GM08714 (cell line): ENCODE data around the gene SMAGP.
A peak's percentile ranks its signal among the peaks of the same experiment; 100 is the strongest.
"Not testable (repeated sequence)": the region's sequence is repeated elsewhere in the genome, so short reads cannot be mapped to it uniquely, and the experiment has no call there.

Source experiments
- H3K4me3 ChIP-seq: fragments of 200-500 bp; sonication (Bioruptor generic); 2 replicates; pipeline ENCODE4 v1.5.1; 2014; ENCODE audit warnings: mild to moderate bottlenecking, low read length, inconsistent platforms
- ZNF274 ChIP-seq: IDR thresholded peaks from 2 replicates; pipeline ENCODE4 v1.6.1; 2012; ENCODE audit warnings: mild to moderate bottlenecking, low read depth, low read length

SMAGP gene, protein sequence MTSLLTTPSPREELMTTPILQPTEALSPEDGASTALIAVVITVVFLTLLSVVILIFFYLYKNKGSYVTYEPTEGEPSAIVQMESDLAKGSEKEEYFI

DNA sequence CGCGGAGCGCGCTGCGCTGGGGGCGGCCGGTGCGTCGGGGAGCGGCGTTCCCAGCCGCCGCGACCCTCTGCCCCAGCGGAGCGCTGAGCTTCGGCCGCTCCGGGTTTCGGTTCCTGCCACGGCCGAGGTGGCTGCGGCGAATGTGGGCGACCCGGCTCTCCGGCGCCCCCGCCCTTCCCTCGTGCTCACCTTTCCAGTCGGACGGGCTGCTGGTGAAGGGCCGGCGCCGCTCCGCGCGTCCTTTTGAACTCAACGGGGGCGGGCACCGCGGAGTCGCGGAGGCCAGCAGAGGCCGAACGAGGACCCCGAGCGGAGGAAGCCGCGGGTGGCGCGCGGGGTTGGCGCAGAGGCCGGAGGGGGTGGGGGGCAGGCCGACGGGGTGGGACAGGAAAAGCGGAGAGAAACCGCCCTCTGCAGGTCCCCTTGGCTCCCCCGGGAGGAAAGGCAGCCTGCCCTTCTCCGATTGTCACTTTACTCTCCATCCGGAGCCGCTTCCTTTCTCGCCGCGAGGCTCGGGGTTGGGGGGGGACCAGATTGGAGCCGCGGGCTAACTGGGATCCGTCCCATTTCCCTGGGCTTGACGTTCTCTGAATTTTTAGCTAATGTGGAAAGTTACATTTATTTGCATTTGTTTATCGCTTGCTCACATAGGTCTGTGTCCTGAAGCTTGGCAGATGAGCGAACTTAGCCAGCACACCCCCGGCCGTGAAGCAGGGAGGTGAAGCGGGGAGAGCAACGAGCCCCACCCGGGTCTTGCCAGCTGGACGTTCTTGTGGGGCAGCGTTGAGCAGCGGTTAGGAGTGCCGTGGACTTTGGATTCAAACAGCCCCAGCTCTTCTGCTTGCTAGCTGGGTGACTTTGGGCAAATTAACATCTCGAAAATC, at the start of gene SMAGP:
Gene SMAGP (minus strand): TSS at position 349 of the 884 bp plus-strand sequence. CDS start 1,137 bp downstream, outside the sequence.
- H3K4me3 ChIP-seq: peak within 1 kb of the TSS; percentile 51
- no peak for TF ChIP-seq ZNF274

DNA sequence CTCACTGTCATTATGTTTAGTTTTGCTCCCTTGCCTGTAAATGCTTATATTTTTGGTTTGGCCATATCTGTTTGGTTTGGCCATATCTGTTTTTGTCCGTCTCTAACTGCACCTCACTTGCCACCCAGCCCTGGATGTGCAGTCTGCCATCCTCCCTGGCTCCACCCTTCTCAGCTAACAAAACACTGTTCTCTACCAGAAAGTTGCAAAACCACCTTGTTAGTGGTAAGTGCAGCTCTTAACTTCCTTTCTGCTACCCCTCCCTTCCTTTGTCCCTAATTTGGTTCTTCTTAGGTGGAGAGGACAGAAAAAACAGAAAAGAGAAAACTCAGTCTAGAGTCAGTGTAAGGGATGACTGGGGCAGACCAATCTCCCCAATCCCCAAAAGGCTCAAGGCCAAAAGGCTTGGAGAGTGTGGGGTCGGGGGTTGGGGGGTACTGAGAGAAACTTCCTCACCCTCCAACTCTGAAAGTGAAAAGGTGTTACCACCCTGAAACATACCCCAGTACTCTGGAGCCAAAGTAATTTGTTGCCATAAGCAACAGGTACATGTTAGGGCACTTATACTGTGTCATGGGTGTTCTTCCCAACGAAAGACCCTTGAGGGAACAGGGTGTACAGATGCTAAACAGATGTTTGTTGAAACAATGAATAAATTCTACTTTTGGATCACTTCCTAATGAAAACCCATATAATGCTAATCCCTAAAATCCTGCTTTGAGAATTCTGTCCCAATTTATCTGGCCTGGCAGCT, 48.8 kb upstream of the SMAGP start:
- TF ChIP-seq ZNF274: no peak

DNA sequence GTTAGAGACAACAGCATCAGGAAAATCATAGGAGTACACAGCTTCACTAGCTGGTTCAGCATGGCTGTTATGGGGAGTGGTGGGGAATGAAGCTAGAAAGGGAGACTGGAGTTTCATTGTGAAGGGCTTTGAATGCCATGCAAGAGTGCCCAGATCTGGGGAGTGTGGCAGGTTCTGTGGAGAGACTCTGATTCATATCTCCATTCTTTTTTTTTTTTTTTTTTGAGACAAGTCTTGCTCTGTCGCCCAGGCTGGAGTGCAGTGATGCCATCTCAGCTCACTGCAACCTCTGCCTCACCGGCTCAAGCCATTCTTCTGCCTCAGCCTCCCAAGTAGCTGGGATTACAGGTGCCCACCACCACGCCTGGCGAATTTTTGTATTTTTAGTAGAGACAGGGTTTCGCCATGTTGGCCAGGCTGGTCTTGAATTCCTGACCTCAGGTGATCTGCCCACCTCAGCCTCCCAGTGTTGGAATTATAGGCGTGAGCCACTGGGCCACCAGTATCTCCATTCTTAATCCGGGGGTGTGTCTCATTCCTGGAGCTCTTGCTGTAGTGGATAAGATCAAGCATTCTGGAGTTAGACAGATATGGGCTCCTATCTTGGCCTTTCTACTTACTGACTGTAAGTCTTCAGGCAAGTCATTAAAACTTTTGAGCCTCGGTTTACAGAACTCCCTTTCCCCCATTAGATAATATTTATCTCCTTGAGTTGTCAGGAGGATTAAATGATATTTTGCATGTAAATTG, 48.0 kb upstream of the SMAGP start:
- H3K4me3 ChIP-seq: not testable (repeated sequence)

More for the DNA sequence above, 48.8 kb upstream of the SMAGP start:
- H3K4me3 ChIP-seq: peak overlapping the region; percentile 9; the same call in 1 of the 2 replicates

DNA sequence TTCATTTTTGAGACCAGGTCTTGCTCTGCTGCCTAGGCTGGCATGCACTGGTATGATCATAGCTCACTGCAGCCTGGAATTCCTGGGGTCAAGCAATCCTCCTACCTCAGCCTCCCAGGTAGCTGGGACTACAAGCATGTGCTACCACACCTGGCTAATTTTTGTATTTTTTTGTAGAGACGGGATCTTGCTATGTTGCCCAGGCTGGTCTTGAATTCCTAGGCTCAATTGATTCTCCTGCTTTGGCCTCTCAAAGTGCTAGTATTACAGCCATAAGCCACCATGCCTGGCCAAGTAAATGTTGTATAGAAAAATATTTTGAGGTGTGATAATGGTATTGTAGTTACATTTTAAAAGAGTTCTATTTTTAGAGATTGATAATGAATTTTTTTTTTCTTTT, 41.2 kb upstream of the SMAGP start:
- no peak for TF ChIP-seq ZNF274
- H3K4me3 ChIP-seq: no peak overlapping the region

DNA sequence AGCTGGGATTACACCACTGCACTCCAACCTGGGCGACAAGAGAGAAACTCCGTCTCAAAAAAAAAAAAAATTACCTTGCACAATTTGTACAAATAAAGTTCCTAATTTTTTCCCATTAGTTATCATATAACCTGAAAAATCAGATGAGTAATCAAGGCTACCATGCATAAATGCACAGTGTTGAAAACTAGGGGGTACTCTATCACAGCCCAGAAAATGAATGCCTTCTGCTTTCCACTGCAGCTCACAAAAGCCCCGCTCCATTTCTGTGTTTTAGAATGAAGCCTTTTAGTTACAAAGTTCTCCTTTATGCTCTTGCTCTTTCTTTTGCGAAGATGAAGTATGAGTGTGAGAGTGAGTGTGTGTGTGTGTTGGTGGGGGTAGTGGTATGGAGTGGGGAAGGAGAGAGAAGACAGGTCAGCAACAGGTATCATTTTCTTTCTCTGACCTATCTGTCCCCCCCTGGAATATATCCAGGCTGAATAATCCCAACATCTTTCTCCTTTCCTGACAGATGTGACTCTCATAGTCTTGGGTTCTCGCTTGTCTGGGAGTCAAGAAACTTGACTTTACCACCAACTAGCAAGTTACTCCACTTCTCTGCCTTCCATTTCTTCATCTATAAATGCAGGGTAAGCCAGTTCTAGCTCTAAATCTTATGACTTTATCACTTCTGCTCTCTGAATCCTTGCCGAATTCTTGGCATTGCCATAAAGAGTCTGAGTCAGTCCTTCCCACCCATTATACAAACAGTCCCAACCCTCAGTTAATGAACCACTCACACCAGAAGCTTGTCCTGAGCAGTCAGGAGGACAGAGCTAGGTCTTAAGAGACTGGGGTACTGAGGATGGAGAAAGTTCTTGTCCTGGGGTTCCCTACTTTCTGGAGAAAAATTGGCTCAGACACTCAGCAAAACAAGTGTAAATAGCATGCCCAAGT, 37.7 kb upstream of the SMAGP start:
- H3K4me3 ChIP-seq: no peak overlapping the region
- TF ChIP-seq ZNF274: no peak

DNA sequence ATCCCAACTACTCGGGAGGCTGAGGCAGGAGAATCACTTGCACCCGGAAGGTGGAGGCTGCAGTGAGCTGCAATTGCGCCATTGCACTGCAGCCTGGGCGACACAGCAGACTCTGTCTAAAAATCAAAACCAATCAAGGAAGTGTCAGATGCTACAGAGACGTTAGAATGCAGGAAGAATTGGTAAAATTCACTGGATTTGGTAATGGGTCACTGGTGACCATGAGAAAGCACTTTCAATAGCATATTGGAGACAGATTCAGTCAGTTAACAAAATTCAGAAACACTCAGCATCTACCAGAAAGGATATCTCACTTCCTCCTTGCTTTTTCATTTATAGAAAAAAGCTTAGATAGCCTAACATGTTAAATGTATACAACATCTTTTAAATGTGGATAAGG, 36.3 kb upstream of the SMAGP start:
- no peak for TF ChIP-seq ZNF274
- no peak overlapping the region for H3K4me3 ChIP-seq

DNA sequence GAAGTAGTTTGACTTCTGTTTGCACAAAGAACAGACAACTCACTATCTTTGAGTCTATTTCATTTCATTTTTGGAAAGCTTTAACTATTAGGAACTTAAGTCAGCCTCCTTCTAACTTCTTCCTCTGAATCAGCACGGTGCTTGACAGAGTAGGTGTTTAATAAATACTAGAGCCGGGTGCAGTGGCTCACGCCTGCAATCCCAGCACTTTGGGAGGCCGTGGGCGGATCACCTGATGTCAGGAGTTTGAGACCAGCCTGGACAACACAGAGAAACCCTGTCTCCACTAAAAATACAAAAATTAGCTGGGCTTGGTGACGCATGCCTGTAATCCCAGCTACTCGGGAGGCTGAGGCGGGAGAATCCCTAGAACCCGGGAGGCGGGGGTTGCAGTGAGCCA, 30.6 kb upstream of the SMAGP start:
- not testable (repeated sequence) for H3K4me3 ChIP-seq

DNA sequence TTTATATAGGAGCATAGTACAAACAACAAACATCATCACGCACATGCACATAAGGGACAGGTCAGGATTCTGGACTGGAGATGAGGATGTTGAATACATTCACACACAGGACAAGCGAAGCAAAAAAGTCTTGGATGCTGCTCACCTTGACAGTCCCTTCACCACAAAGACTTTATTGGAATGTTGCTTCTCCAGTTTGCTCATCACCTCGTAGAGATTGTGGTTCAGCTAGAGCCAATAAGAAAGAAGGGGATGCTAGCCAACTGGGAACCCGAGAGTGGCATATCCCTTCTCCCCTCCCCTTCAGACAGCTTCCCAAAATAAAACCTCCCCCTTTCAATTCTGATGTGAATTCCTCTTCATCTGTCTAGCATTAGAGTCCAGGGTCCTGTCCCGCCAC, 25.4 kb upstream of the SMAGP start:
- no peak overlapping the region for H3K4me3 ChIP-seq
- no peak for TF ChIP-seq ZNF274

DNA sequence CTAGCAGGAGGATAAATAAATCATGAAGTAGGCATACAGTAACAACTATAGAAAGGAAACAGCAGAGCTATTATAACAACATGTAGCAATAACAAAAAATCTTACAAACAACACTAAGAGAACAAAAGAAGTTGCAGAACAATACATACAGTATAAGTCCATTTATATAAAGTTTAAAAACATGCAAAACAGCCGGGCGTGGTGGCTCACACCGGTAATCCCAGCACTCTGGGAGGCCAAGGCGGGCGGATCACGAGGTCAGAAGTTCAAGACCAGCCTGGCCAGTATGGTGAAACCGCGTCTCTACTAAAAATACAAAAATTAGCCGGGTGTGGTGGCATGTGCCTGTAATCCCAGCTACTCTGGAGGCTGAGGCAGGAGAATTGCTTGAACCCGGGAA, 23.9 kb upstream of the SMAGP start:
- not testable (repeated sequence) for H3K4me3 ChIP-seq

DNA sequence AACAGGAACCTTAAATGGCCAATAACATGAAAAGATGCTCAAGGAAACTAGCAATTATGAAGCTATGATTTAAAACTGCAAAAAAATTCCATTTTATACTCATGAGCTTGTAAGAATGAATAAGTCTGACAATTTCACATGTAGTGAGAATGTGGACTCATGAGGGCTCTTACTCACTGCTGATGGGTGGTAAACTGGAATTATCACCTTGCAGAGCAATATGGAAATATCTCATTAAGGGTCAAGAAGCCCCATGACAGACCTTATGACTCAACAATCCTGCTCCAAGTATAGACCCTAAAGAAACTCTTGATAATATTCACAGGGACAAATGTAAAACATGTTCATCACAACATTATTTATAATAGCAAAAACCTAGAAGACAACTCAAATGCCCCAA, 23.5 kb upstream of the SMAGP start:
- H3K4me3 ChIP-seq: no peak overlapping the region
- TF ChIP-seq ZNF274: no peak

DNA sequence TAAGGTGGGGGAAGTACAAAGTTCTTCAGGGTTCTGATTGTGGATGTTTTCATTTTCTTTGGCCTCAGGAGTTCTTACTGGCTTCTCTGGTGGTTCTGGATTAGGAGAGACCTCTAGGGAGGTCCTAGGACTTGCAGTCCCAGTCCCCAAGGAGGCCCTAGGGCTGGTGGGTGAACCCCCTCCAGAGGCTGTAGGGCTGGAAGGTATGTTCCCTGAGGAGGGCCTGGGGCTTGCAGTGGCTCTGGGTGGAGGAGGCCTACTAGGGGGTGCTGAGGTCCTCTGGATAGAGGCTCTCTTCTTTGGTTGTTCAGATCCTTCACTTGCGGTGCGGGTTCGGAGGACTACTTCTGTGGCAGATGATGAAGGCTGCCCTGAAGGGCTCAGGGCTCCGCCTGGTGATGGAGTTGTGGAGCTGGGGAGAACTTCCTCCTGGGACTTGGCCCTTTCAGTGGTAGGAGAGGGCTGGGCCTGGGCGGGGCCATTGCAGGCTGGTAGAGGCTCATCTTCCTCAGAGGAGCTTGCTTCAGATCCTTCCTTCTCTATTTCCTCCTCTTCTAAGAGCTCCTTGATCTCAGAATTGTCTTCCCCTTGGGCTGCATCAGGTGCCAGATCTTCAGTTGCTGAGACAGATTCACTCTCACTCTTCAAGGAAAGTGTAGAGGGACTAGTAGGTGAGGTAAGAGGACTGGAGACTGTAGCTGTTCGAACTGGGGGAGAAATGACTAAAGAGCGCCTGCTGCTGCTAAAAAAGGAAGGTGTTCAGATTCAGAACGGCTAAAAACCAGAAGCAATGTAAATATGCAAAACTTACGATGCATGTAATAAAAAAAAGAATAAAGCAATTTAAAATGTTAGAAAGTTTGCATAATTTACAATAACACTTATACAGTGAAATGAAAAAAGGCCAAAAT, 21.6 kb upstream of the SMAGP start:
- not testable (repeated sequence) for H3K4me3 ChIP-seq

DNA sequence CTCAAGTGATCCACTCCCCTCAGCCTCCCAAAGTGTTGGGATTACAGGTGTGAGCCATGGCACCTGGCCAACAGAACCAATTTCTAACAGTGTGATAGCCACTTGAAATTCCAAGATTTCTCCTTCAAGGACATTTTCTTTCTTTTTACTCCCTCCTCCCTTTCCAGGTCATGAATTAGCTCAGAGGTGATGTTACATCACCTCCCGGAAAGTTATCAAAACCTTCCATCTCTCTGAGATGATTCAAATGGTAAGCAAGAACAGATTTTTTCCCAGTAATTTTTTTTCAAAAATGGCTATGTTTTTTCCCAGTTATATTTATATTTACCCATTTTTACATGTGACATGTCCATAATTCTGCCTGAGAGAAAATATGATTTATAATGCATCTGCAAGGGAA, 15.6 kb upstream of the SMAGP start:
- no peak for TF ChIP-seq ZNF274
- no peak overlapping the region for H3K4me3 ChIP-seq
